ENCODE results near the gene CCDC188. TPM values are rescaled to one million over a fixed set of nuclear protein-coding genes. Genes with fewer than 3 reads are reported as not detected.
"Not testable (repeated sequence)": the region's sequence is repeated elsewhere in the genome, so short reads cannot be mapped to it uniquely, and the experiment has no call there.

The CCDC188 gene
- total RNA-seq, 1 donor from 2014 or later: not detected

DNA sequence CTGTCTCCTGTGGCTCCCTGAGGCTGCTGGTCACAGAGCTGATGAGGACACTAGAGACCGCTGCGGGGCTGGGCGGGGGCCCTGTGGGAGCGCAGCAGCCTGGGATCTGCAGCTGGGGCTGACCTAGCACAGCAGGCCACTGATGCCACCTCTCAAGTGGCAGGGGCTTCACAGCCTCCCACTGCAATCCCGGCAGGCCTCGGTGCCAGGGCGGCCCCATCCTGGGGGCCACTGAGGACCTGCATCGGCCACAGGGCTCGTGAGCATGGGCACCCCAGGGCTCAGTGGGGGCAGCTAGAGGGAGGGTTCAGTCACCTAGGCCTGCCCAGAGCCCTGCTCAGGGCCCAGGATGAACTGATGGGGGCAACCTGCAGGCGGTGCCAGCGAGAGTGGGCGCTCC is 14.6 kb upstream of the CCDC188 start:
- Mint-ChIP-seq H3K27ac (ENCODE audit: unreplicated experiment) (no peak overlapping the region), H3K36me3 (ENCODE audit: low read depth, unreplicated experiment) (no peaks in the 10 kb centered on the region), H3K4me3 (ENCODE audit: unreplicated experiment) (no peak overlapping the region), H3K4me1 (ENCODE audit: low read depth, unreplicated experiment) (no peaks in the 10 kb centered on the region), H3K9me3 (ENCODE audit: unreplicated experiment) (no peaks in the 10 kb centered on the region), H3K27me3 (ENCODE audit: low read depth, unreplicated experiment) (peaks cover 21% of the 10 kb centered on the region)
- H3K4me1 ChIP-seq (ENCODE audit: insufficient read depth, low read length): no peaks in the 10 kb centered on the region
- no peaks in the 10 kb centered on the region for H3K9me3 ChIP-seq (ENCODE audit: insufficient read depth, low read depth, low read length)
- H3K27ac ChIP-seq (ENCODE audit: low read depth, low read length): no peak overlapping the region
- TF ChIP-seq EZH2 (IDR thresholded peaks at IDR 0.05; ENCODE audit: insufficient read depth, low read length): no peak
- TF ChIP-seq, protein P1, sequence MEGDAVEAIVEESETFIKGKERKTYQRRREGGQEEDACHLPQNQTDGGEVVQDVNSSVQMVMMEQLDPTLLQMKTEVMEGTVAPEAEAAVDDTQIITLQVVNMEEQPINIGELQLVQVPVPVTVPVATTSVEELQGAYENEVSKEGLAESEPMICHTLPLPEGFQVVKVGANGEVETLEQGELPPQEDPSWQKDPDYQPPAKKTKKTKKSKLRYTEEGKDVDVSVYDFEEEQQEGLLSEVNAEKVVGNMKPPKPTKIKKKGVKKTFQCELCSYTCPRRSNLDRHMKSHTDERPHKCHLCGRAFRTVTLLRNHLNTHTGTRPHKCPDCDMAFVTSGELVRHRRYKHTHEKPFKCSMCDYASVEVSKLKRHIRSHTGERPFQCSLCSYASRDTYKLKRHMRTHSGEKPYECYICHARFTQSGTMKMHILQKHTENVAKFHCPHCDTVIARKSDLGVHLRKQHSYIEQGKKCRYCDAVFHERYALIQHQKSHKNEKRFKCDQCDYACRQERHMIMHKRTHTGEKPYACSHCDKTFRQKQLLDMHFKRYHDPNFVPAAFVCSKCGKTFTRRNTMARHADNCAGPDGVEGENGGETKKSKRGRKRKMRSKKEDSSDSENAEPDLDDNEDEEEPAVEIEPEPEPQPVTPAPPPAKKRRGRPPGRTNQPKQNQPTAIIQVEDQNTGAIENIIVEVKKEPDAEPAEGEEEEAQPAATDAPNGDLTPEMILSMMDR (IDR thresholded peaks at IDR 0.05; ENCODE audit: insufficient read depth, low read depth, low read length): no peak
- H3K79me2 ChIP-seq (ENCODE audit: insufficient read depth, low read length): no peaks in the 10 kb centered on the region
- H3K9ac ChIP-seq (ENCODE audit: low read length): no peak overlapping the region
- no peaks in the 10 kb centered on the region for H3K36me3 ChIP-seq (ENCODE audit: insufficient read depth, low read length)
- no peak overlapping the region for H2AFZ ChIP-seq (ENCODE audit: low read depth, low read length)
- no peak overlapping the region for H3K4me3 ChIP-seq (ENCODE audit: insufficient read depth, low read depth, low read length)
- H3K27me3 ChIP-seq (ENCODE audit: insufficient read depth, low read length): peaks cover 2% of the 10 kb centered on the region
- FAIRE-seq (no peak), DNase-seq (ENCODE audit: low read depth) (no peak)
- no peak overlapping the region for H3K4me2 ChIP-seq (ENCODE audit: low read length)
- H4K20me1 ChIP-seq (ENCODE audit: insufficient read depth, low read length): no peaks in the 10 kb centered on the region

DNA sequence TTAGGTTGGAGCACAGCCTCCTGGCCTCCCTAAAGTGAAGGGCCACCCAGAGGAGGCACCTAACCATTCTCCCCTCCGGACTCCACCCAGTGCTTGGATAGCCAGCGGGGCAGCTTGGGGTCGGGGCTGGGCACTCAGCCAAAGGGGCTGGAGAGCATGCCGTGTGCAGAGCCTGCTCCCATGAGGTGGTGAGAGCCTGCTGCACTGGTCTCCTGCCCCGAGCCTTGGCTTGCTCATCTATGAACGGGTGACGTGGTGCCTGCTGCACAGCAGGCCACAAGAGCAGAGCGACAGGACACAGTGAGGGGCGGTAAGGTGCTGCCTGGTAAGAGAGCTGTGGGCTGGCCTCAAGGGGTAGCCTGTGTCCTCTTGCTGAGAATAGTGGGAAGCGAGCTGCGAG is 14.0 kb upstream of the CCDC188 start:
- no peak overlapping the region for H3K9ac ChIP-seq (ENCODE audit: low read length)
- Mint-ChIP-seq H3K36me3 (ENCODE audit: low read depth, unreplicated experiment) (no peaks in the 10 kb centered on the region), H3K27ac (ENCODE audit: unreplicated experiment) (no peak overlapping the region), H3K9me3 (ENCODE audit: unreplicated experiment) (no peaks in the 10 kb centered on the region), H3K27me3 (ENCODE audit: low read depth, unreplicated experiment) (peaks cover 19% of the 10 kb centered on the region), H3K4me1 (ENCODE audit: low read depth, unreplicated experiment) (no peaks in the 10 kb centered on the region), H3K4me3 (ENCODE audit: unreplicated experiment) (no peak overlapping the region)
- DNase-seq (ENCODE audit: low read depth) (no peak), FAIRE-seq (no peak)
- H2AFZ ChIP-seq (ENCODE audit: low read depth, low read length): no peak overlapping the region
- H3K27ac ChIP-seq (ENCODE audit: low read depth, low read length): no peak overlapping the region
- no peaks in the 10 kb centered on the region for H3K36me3 ChIP-seq (ENCODE audit: insufficient read depth, low read length)
- H3K27me3 ChIP-seq (ENCODE audit: insufficient read depth, low read length): peaks cover 6% of the 10 kb centered on the region
- no peaks in the 10 kb centered on the region for H3K4me1 ChIP-seq (ENCODE audit: insufficient read depth, low read length)
- no peak overlapping the region for H3K4me2 ChIP-seq (ENCODE audit: low read length)
- H3K79me2 ChIP-seq (ENCODE audit: insufficient read depth, low read length): no peaks in the 10 kb centered on the region
- TF ChIP-seq EZH2 (IDR thresholded peaks at IDR 0.05; ENCODE audit: insufficient read depth, low read length): no peak
- TF ChIP-seq, protein P1 (IDR thresholded peaks at IDR 0.05; ENCODE audit: insufficient read depth, low read depth, low read length): no peak
- no peak overlapping the region for H3K4me3 ChIP-seq (ENCODE audit: insufficient read depth, low read depth, low read length)
- H3K9me3 ChIP-seq (ENCODE audit: insufficient read depth, low read depth, low read length): no peaks in the 10 kb centered on the region
- H4K20me1 ChIP-seq (ENCODE audit: insufficient read depth, low read length): no peaks in the 10 kb centered on the region

DNA sequence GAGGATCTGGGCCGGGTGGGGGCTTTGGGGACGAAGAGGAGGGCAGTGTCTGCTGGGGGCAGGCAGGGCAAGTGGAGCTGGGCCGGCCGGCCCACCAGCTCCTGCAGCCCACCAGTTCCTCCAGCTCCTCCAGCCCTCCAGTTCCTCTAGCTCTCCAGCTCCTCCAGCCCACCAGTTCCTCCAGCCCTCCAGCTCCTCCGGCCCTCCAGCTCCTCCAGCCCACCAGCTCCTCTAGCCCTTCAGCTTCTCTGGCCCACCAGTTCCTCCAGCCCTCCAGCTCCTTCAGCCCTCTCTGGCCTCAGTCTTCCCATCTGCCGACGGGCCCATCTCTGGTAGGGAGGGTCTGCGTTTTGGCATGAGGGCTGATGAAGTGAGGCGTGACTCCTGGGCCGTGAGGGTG is 9.2 kb upstream of the CCDC188 start:
- Mint-ChIP-seq H3K27ac (ENCODE audit: unreplicated experiment) (no peak overlapping the region), H3K36me3 (ENCODE audit: low read depth, unreplicated experiment) (no peaks in the 10 kb centered on the region), H3K4me3 (ENCODE audit: unreplicated experiment) (no peak overlapping the region), H3K4me1 (ENCODE audit: low read depth, unreplicated experiment) (no peaks in the 10 kb centered on the region), H3K27me3 (ENCODE audit: low read depth, unreplicated experiment) (peaks cover 13% of the 10 kb centered on the region), H3K9me3 (ENCODE audit: unreplicated experiment) (no peaks in the 10 kb centered on the region)
- Histone ChIP-seq H3K4me1 (ENCODE audit: insufficient read depth, low read length) (no peaks in the 10 kb centered on the region), H4K20me1 (ENCODE audit: insufficient read depth, low read length) (no peaks in the 10 kb centered on the region), H3K79me2 (ENCODE audit: insufficient read depth, low read length) (no peaks in the 10 kb centered on the region), H3K36me3 (ENCODE audit: insufficient read depth, low read length) (no peaks in the 10 kb centered on the region), H3K4me3 (ENCODE audit: insufficient read depth, low read depth, low read length) (no peak overlapping the region), H3K9me3 (ENCODE audit: insufficient read depth, low read depth, low read length) (no peaks in the 10 kb centered on the region), H3K27me3 (ENCODE audit: insufficient read depth, low read length) (peaks cover 6% of the 10 kb centered on the region), H3K27ac (ENCODE audit: low read depth, low read length) (no peak overlapping the region), H3K9ac (ENCODE audit: low read length) (no peak overlapping the region), H2AFZ (ENCODE audit: low read depth, low read length) (no peak overlapping the region), H3K4me2 (ENCODE audit: low read length) (no peak overlapping the region)
- FAIRE-seq (no peak), DNase-seq (ENCODE audit: low read depth) (no peak)
- TF ChIP-seq, protein P1 (IDR thresholded peaks at IDR 0.05; ENCODE audit: insufficient read depth, low read depth, low read length): no peak
- no peak for TF ChIP-seq EZH2 (IDR thresholded peaks at IDR 0.05; ENCODE audit: insufficient read depth, low read length)

DNA sequence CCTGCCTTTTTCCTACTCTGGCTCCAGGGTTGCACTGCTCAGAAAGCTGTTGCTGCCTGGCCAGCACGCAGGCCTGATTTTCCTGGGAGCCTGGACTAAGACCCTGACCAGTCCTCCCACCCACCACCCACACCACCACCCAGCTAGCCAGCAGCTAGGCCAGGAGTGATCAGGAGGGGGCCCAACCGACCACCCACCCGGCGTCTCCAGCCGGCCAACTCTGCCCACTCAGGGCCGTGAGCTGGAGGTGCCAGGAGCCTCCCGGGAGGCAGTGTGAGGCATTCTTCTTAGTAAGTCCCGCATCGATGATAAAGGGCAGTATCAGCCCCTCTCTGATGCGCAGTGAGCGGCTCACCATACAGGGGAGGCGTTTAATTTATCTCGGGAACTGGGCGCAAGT is 8.7 kb upstream of the CCDC188 start:
- H3K4me3 ChIP-seq (ENCODE audit: insufficient read depth, low read depth, low read length); H3K9ac ChIP-seq (ENCODE audit: low read length); H3K36me3 ChIP-seq (ENCODE audit: insufficient read depth, low read length); H3K4me3 Mint-ChIP-seq (ENCODE audit: unreplicated experiment); H3K36me3 Mint-ChIP-seq (ENCODE audit: low read depth, unreplicated experiment); H3K4me1 Mint-ChIP-seq (ENCODE audit: low read depth, unreplicated experiment); H3K27ac ChIP-seq (ENCODE audit: low read depth, low read length); DNase-seq (ENCODE audit: low read depth); H3K4me2 ChIP-seq (ENCODE audit: low read length); H4K20me1 ChIP-seq (ENCODE audit: insufficient read depth, low read length); H3K27ac Mint-ChIP-seq (ENCODE audit: unreplicated experiment); H2AFZ ChIP-seq (ENCODE audit: low read depth, low read length); H3K9me3 ChIP-seq (ENCODE audit: insufficient read depth, low read depth, low read length); H3K79me2 ChIP-seq (ENCODE audit: insufficient read depth, low read length); H3K27me3 ChIP-seq (ENCODE audit: insufficient read depth, low read length); FAIRE-seq; H3K4me1 ChIP-seq (ENCODE audit: insufficient read depth, low read length); H3K9me3 Mint-ChIP-seq (ENCODE audit: unreplicated experiment): not testable (repeated sequence)
- peaks cover 13% of the 10 kb centered on the region for H3K27me3 Mint-ChIP-seq (ENCODE audit: low read depth, unreplicated experiment)
